ENCODE measurements around the gene LCA5L. TPM values are rescaled to one million over a fixed set of nuclear protein-coding genes. Genes with fewer than 3 reads are reported as not detected.

Gene LCA5L
- total RNA-seq, 1 donor from 2014 or later, result 1.7 TPM

GRCh38 chr21:39366563-39366962, 79.0 kb downstream of the LCA5L start:
- intact Hi-C loops (cut with DNase I), result no loop called here
- DNase-seq (ENCODE audit: low spot score), result no peak

- intact Hi-C loops (cut with DNase I), result no loop called here
- DNase-seq (ENCODE audit: low spot score), result no peak
Measured at GRCh38 chr21:39364949-39365348, 80.6 kb downstream of the LCA5L start.

GRCh38 chr21:39363607-39364555, 81.7 kb downstream of the LCA5L start:
- intact Hi-C loops (cut with DNase I), result no loop called here
- no peak for DNase-seq (ENCODE audit: low spot score)

- DNase-seq (ENCODE audit: low spot score), result no peak
- intact Hi-C loops (cut with DNase I), result no loop called here
Measured at GRCh38 chr21:39362733-39363132, 82.8 kb downstream of the LCA5L start.

GRCh38 chr21:39359382-39359781, 86.2 kb downstream of the LCA5L start:
- no peak for DNase-seq (ENCODE audit: low spot score)
- intact Hi-C loops (cut with DNase I), result no loop called here

Small RNA genes within 50 kb of the gene (microRNA-seq; reads per million reads assigned to microRNA genes)
- gene MIR6508, result not detected

Other genes with a start within 250 kb of the LCA5L start
- 38.9 TPM for gene BRWD1, start 132.1 kb downstream of the LCA5L start, total RNA-seq
- 88.7 TPM for gene HMGN1, start 96.7 kb downstream of the LCA5L start, total RNA-seq
- 209 TPM for gene SH3BGR, start 6.2 kb upstream of the LCA5L start, total RNA-seq
- gene B3GALT5, start 167.2 kb upstream of the LCA5L start, total RNA-seq, result 0.65 TPM